ENCODE measurements around the gene UGT2B7.
"Not testable (repeated sequence)": the region's sequence is repeated elsewhere in the genome, so short reads cannot be mapped to it uniquely, and the experiment has no call there.

UGT2B7 gene

GRCh38 chr4:69096111-69096656, at the start of gene UGT2B7:
UGT2B7 (plus strand) TSS chr4:69096474; CDS start chr4:69096521, 47 bp downstream.
- no peak for FAIRE-seq

DNA sequence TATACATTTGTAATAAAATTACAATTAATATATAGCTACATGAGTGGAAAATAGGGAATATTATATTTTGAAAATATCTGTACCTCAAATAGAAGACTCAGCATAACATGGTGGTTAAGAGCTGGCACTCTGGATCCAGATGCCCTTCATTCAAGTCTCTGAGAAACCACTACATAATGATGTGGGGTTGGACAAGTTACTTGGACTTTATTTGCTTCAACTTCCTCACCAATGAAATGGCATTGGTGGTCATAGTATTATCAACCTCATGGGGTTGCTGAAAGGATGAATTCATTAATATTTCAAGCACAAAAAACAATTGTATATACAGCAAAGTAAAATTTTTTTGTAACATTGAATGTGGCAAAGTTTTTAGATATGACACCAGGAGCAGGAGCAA, 46.4 kb upstream of the UGT2B7 start:
- FAIRE-seq: no peak
- no peak for DNase-seq (ENCODE audit: extremely low spot score, insufficient read length, low read depth)

More at GRCh38 chr4:69096111-69096656, at the start of gene UGT2B7:
- DNase-seq (ENCODE audit: extremely low spot score, insufficient read length, low read depth): no peak

DNA sequence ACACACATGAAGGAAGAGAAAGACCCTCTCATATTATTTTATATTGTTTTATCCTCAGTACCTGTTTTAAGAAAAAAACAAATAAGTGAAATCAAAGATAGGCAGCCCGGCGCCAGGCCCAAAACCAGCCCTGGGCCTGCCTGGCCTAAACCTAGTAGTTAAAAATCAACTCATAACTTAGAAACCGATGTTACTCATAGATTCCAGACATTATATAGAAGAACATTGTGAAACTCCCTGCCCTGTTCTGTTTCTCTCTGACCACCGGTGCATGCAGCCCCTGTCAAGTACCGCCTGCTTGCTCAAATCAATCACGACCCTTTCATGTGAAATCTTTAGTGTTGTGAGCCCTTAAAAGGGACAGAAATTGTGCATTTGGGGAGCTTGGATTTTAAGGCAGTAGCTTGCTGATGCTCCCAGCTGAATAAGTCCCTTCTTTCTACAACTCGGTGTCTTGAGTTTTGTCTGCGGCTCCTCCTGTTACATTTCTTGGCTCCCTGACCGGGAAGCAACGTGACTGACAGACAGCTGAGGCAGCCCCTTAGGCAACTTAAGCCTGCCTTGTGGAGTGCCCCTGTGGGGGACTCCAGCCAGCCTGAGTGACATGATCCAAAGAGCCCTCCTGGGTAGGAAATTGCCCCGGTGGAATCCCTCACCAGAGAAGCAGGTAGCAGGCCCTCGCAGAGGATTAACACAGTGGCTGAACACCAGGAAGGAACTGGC, 45.3 kb upstream of the UGT2B7 start:
- FAIRE-seq: peak; percentile 49
- DNase-seq (ENCODE audit: extremely low spot score, insufficient read length, low read depth): not testable (repeated sequence)

DNA sequence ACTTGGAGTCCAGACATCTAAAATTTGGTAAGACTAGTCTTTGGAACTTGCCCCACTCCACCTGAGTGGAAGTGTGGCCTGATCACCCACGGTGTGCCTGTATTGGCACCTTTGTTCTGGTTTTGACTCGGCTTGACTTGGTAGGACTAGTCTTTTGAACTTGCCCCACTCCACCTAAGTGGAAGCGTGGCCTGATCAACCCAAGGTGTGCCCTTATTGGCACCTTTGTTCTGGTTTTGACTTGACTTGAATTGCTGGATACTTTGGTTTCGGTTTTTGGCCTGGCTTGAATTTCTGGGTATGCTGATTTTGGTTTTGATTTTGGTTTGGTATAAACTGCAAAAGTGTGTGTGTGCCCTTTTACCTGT, 44.7 kb upstream of the UGT2B7 start:
- peak; percentile 69 for FAIRE-seq
- no peak for DNase-seq (ENCODE audit: extremely low spot score, insufficient read length, low read depth)

DNA sequence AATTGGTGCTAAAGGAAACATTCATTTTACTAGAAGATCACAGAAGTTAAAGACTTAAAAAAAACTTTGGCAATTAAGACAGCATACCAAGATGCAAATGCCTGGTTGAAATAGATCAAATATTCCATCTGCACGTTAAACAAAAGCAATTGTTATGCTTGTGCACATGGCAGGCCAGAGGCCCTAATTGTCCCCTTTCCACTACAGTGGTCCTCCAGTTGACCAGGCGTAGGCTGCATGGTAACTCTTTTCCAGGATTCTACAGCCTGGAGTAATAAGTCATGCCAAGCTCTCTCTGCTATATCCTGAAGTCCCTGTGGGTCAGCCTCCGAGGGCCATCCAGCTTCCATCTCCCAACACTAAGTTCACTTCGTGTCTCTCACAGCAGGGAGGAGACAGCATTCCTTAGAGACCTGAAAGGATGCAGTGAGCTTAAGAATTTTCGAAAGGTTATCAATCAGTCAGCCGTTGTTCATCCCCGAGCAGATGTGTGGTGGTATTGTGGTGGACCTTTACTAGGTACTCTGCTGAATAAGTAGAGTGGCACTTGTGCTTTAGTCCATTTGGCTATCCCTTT, 42.9 kb upstream of the UGT2B7 start:
- FAIRE-seq: peak; percentile 21
- DNase-seq (ENCODE audit: extremely low spot score, insufficient read length, low read depth): not testable (repeated sequence)

- FAIRE-seq; DNase-seq (ENCODE audit: extremely low spot score, insufficient read length, low read depth): not testable (repeated sequence)
These were observed 42.2 kb upstream of the UGT2B7 start for GRCh38 chr4:69054033-69054432.

GRCh38 chr4:69054578-69055200, 41.6 kb upstream of the UGT2B7 start:
- DNase-seq (ENCODE audit: extremely low spot score, insufficient read length, low read depth) (no peak), FAIRE-seq (no peak)

GRCh38 chr4:69056150-69056549, 40.1 kb upstream of the UGT2B7 start:
- FAIRE-seq: no peak
- DNase-seq (ENCODE audit: extremely low spot score, insufficient read length, low read depth): no peak

GRCh38 chr4:69056921-69057550, 39.2 kb upstream of the UGT2B7 start:
- FAIRE-seq: peak; percentile 93
- DNase-seq (ENCODE audit: extremely low spot score, insufficient read length, low read depth): no peak

- DNase-seq (ENCODE audit: extremely low spot score, insufficient read length, low read depth) (peak; percentile 5), FAIRE-seq (peak; percentile 93)
These were observed 38.5 kb upstream of the UGT2B7 start for GRCh38 chr4:69057620-69058409.

DNA sequence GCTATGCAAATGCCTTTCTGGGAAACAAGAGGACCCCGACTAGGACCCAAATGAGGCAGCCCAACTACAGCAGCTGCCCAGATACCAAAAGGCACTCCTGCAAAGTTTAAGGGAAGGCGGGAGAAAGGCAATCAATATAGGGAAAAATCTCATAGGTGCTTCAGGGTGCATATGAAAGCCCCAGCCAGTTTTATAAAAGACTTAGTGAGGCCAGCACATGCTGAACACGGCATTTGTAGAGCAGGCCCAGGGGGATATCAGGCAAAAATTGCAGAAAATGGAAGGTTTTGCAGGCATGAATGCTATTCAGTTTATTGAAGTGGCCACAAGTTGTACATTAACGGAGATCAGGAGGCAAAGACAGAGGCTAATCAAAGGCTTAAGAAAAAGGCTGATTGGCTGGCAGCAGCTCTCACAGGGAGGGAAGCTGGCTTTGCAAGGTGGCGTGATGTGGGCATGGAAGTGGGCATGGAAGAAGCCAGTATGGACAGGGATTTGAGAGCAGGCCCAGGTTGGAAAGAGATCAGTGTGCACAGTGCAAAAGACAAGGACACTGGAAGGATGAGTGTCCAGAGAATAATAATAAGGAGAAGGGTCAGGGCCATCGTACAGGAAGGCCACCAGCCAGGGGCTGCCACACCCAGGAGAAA, 37.7 kb upstream of the UGT2B7 start:
- FAIRE-seq: peak; percentile 57
- DNase-seq (ENCODE audit: extremely low spot score, insufficient read length, low read depth): no peak

GRCh38 chr4:69060651-69061308, 35.5 kb upstream of the UGT2B7 start:
- no peak for DNase-seq (ENCODE audit: extremely low spot score, insufficient read length, low read depth)

DNA sequence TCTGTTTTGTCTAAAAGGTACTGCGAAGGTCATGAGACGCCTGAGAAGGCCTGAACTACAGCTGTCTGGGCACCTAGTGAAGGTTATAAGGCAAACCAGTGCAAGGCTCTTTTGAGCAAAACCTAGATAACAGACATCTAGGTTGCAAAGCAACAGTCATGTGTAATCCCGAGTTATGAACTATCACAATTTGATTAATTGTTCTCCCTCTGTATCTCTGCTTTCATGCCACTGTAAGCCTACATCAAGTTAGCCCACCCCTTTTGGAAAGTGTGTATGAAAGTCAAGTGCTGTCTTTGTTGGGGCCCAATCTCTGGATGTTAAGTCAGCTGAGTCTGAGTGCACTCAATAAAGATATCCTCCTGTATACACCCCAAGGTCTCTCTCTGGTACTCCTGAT, 31.9 kb upstream of the UGT2B7 start:
- FAIRE-seq (no peak), DNase-seq (ENCODE audit: extremely low spot score, insufficient read length, low read depth) (no peak)

More at GRCh38 chr4:69060651-69061308, 35.5 kb upstream of the UGT2B7 start:
- no peak for FAIRE-seq

GRCh38 chr4:69066945-69067344, 29.3 kb upstream of the UGT2B7 start:
- DNase-seq (ENCODE audit: extremely low spot score, insufficient read length, low read depth) (no peak), FAIRE-seq (no peak)

DNA sequence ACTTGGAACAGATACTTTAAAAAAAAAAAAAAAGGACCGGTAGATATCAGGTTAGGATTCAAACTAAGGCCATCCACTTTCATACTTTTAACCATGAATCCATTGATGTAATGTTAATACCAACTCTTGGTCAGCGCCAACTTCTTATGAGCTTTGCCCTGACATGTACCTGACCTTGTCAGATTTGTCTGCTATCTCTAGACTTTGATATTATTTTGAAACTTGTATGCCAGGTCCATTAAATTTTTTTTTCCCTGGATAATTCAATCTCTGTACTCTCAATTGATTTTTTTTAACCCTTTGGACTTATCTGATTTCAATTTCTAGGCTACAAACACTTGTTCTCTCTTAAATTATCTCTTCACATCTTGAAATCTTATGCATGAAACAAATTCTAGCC, 27.2 kb upstream of the UGT2B7 start:
- no peak for FAIRE-seq
- no peak for DNase-seq (ENCODE audit: extremely low spot score, insufficient read length, low read depth)

DNA sequence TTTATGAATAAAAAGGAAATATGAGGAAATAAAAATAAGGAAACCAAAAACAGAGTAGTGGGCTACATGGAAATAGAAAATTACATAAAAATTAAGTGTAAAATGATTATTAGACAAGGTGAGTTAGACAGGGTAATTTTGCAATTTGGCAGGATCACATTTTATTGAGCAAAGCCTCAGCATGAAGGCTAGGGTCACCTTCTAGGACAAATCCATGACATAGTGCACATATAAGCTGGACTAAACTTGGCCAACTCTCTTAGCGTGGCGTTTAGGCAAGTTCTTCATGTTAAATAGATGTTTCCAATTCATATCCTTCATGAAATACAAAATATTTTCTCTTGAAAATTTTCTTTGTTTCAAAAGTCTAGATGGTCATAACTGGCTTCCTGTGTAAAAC, 25.7 kb upstream of the UGT2B7 start:
- FAIRE-seq (no peak), DNase-seq (ENCODE audit: extremely low spot score, insufficient read length, low read depth) (no peak)

- FAIRE-seq: no peak
- no peak for DNase-seq (ENCODE audit: extremely low spot score, insufficient read length, low read depth)
These were observed 25.0 kb upstream of the UGT2B7 start for GRCh38 chr4:69071286-69071685.

GRCh38 chr4:69073375-69073774, 22.9 kb upstream of the UGT2B7 start:
- no peak for FAIRE-seq
- DNase-seq (ENCODE audit: extremely low spot score, insufficient read length, low read depth): no peak
